ENCODE results near the gene CD300LD. TPM values are rescaled to one million over a fixed set of nuclear protein-coding genes. Genes with fewer than 3 reads are reported as not detected.

CD300LD gene
- total and polyA plus RNA-seq, 10 of the 15 experiments (the other 5 are each of a cell fraction or from before 2014, with no cell fraction given) = not detected

GRCh38 chr17:74625661-74626060, 33.6 kb upstream of the CD300LD start (continued):
- TF ChIP-seq CUX1 (IDR thresholded peaks at IDR 0.05; ENCODE audit: insufficient replicate concordance, low read depth, low read length) (no peak), CTCF (IDR thresholded peaks at IDR 0.05 in 2 of 3, conservative IDR thresholded peaks at IDR 0.05 in 1 of 3; ENCODE audit: control insufficient read depth in 2 of 3, extremely low read depth in 1 of 3, insufficient read depth in 1 of 3, low read depth in 3 of 3, low read length in 3 of 3) (no peak), IKZF1 (conservative IDR thresholded peaks at IDR 0.05) (no peak)

GRCh38 chr17:74624131-74624530, 32.0 kb upstream of the CD300LD start:
- intact Hi-C loops (cut with micrococcal nuclease; ENCODE audit: unreplicated experiment) = no loop called here
- Histone ChIP-seq H3K4me2 (ENCODE audit: control insufficient read depth, insufficient read depth) (no peak overlapping the region), H3K36me3 (ENCODE audit: control insufficient read depth in 2 of 2, insufficient read depth in 2 of 2, low read length in 1 of 2) (no peaks in the 10 kb centered on the region), H4K20me1 (ENCODE audit: control insufficient read depth, insufficient read depth) (no peaks in the 10 kb centered on the region), H3K79me2 (ENCODE audit: control insufficient read depth, insufficient read depth, low read length) (no peaks in the 10 kb centered on the region), H3K27ac (ENCODE audit: control insufficient read depth, insufficient read depth) (no peak overlapping the region), H2AFZ (ENCODE audit: control insufficient read depth, low read depth, low read length) (no peak overlapping the region), H3K9ac (ENCODE audit: control insufficient read depth, insufficient read depth, low read length) (no peak overlapping the region), H3K27me3 (replicated peaks in 1 of 2; ENCODE audit: control insufficient read depth in 2 of 2, insufficient read depth in 2 of 2, low read length in 1 of 2) (peaks cover 1 to 6% of the 10 kb centered on the region in 2 experiments; a peak in 2 of 4 replicates), H3K9me3 (replicated peaks; ENCODE audit: control insufficient read depth, insufficient read depth, low read length) (peaks cover 3% of the 10 kb centered on the region; the same call in 1 of the 3 replicates), H3K4me3 (no peak overlapping the region), H3K4me1 (ENCODE audit: control insufficient read depth, insufficient read depth, low read length) (no peaks in the 10 kb centered on the region)
- no peak for FAIRE-seq
- POLR2A ChIA-PET = no interaction called here
- BruUV-seq (replicated peaks) = no TSS peak
- RAD21 ChIA-PET (ENCODE audit: unreplicated experiment) = interaction anchor here (1.2 kb wide), 1 partner anchor 10 kb away, joined by 3 read pairs; no protein-coding TSS in a partner anchor
- SMC1A ChIA-PET (ENCODE audit: uncharacterized antibody, unreplicated experiment) = interaction anchor here (1.4 kb wide), 1 partner anchor 10 kb away, joined by 3 read pairs; no protein-coding TSS in a partner anchor
- 94% methylated on average over 1 of the region's 1 CpG for WGBS (ENCODE audit: insufficient coverage, insufficient replicate concordance, low lambda C conversion rate, missing lambda C conversion rate)
- no peak for ATAC-seq
- no peak for DNase-seq (ENCODE audit: low read depth, low spot score)
- CTCF ChIA-PET = interaction anchor here (0.6 to 2.1 kb wide), 3 partner anchors 21 to 245 kb away, joined by 3 to 7 read pairs (median 3); no protein-coding TSS in a partner anchor
- in situ Hi-C loops (cut with MboI) = no loop called here
- TF ChIP-seq CUX1 (IDR thresholded peaks at IDR 0.05; ENCODE audit: insufficient replicate concordance, low read depth, low read length) = no peak
- no peak for TF ChIP-seq POLR2AphosphoS2 (IDR thresholded peaks at IDR 0.05; ENCODE audit: low read depth, low read length)
- no peak for TF ChIP-seq BCL3 (IDR thresholded peaks at IDR 0.05; ENCODE audit: borderline replicate concordance, insufficient read depth, low read depth, low read length, poor library complexity, severe bottlenecking)

Measured in GM12878 (cell line).